Breast epithelium (tissue), 4 donors: ENCODE measurements around the gene TAF9B. TPM values are rescaled to one million over a fixed set of nuclear protein-coding genes. Genes with fewer than 3 reads are reported as not detected.
A peak's percentile ranks its signal among the peaks of the same experiment; 100 is the strongest.

Experiments used
- DNase-seq, 2 donors: peaks; one replicate each; pipeline ENCODE4 v3.0.0-alpha.2; 2019; ENCODE audit warnings: low spot score in 2 of 2
- H3K27ac ChIP-seq, 2 donors: fragments of 200-600 bp; sonication (generic) in 1 of 2; one replicate each; pipeline ENCODE4 v1.5.1; 2016 to 2019; ENCODE audit warnings: mild to moderate bottlenecking in 1 of 2
- H3K27me3 ChIP-seq, 2 donors: fragments of 200-600 bp; sonication (generic) in 1 of 2; one replicate each; pipeline versions ENCODE4 v1.5.1 to v1.6.0; 2017 to 2019; ENCODE audit warnings: control low read depth in 1 of 2, mild to moderate bottlenecking in 1 of 2
- H3K36me3 ChIP-seq: fragments of 200-600 bp; one replicate; pipeline ENCODE4 v1.5.1; 2019
- H3K4me1 ChIP-seq, 2 donors: fragments of 200-600 bp; sonication (generic); one replicate each; pipeline ENCODE4 v1.5.1; 2016 to 2019; ENCODE audit warnings: control low read depth in 1 of 2
- H3K4me3 ChIP-seq, 3 donors: fragments of 200-600 bp; sonication (generic); 1 replicate in 2 of 3; 2 replicates in 1 of 3; pipeline ENCODE4 v1.5.1; 2016 to 2019; ENCODE audit warnings: mild to moderate bottlenecking in 3 of 3, moderate library complexity in 2 of 3
- H3K9me3 ChIP-seq, 2 donors: fragments of 200-600 bp; sonication (generic) in 1 of 2; one replicate each; pipeline ENCODE4 v1.5.1; 2016 to 2019; ENCODE audit warnings: control low read depth in 1 of 2
- CTCF ChIP-seq, 3 donors: fragments of 450-650 bp; IDR thresholded peaks; one replicate each; pipeline ENCODE4 v1.5.1; 2016 to 2017; ENCODE audit warnings: antibody characterized with exemption in 3 of 3, mild to moderate bottlenecking in 3 of 3, moderate library complexity in 3 of 3
- POLR2A ChIP-seq: fragments of 450-650 bp; IDR thresholded peaks from one replicate; pipeline ENCODE4 v1.6.1; 2016; ENCODE audit warnings: antibody characterized with exemption, mild to moderate bottlenecking, moderate library complexity
- POLR2AphosphoS5 ChIP-seq, 3 donors: sonication (generic); formaldehyde crosslinking; IDR thresholded peaks; one replicate each; pipeline ENCODE4 v1.6.1; 2017; ENCODE audit warnings: antibody characterized with exemption in 3 of 3
- intact Hi-C: fragments of 100-400 bp; cut with DNase I; formaldehyde crosslinking; loops from one replicate; pipeline ENCODE4 v1.15.1; 2023; ENCODE audit warnings: low total_unique reads
- total RNA-seq, 3 donors: library from RNA; depleted of rRNA; stranded (reverse); fragments of >200 nt; gene quantifications; one replicate each; pipeline ENCODE4 v1.1.0, GENCODE V29; 2016

TAF9B gene
- total RNA-seq, 3 donors from 2014 or later = 24.8 to 40.8 (median 25.2) TPM

GRCh38 chrX:78109458-78109857, 30.0 kb downstream of the TAF9B start:
- DNase-seq = no peak
- Histone ChIP-seq H3K36me3 (no peaks in the 10 kb centered on the region), H3K4me3 (no peak overlapping the region), H3K4me1 (peaks cover 0 to 3% of the 10 kb centered on the region in 2 donors), H3K27me3 (peaks cover 0 to 5% of the 10 kb centered on the region in 2 donors), H3K9me3 (no peaks in the 10 kb centered on the region), H3K27ac (no peak overlapping the region)
- TF ChIP-seq CTCF (IDR thresholded peaks at IDR 0.05) = no peak
- no peak for TF ChIP-seq POLR2A
- TF ChIP-seq POLR2AphosphoS5 (IDR thresholded peaks at IDR 0.05) = no peak
- intact Hi-C loops = no loop called here

- DNase-seq = no peak
- Histone ChIP-seq H3K27ac (no peak overlapping the region), H3K9me3 (no peaks in the 10 kb centered on the region), H3K4me1 (peaks cover 0 to 3% of the 10 kb centered on the region in 2 donors), H3K4me3 (peak overlapping the region in 1 of 3 donors; percentile 78), H3K36me3 (no peaks in the 10 kb centered on the region), H3K27me3 (peaks cover 0 to 7% of the 10 kb centered on the region in 2 donors)
- no peak for TF ChIP-seq CTCF (IDR thresholded peaks at IDR 0.05)
- TF ChIP-seq POLR2AphosphoS5 (IDR thresholded peaks at IDR 0.05) = no peak
- no peak for TF ChIP-seq POLR2A
- intact Hi-C loops = no loop called here
Observed at GRCh38 chrX:78106651-78106986, 32.8 kb downstream of the TAF9B start.

- Histone ChIP-seq H3K36me3 (no peaks in the 10 kb centered on the region), H3K27ac (peak overlapping the region in 1 of 2 donors; percentile 15), H3K27me3 (peaks cover 0 to 7% of the 10 kb centered on the region in 2 donors), H3K4me3 (peak overlapping the region; percentile 72 to 78 (median 76)), H3K9me3 (no peaks in the 10 kb centered on the region), H3K4me1 (peaks cover 0 to 3% of the 10 kb centered on the region in 2 donors)
- no peak for DNase-seq
- intact Hi-C loops = no loop called here
- TF ChIP-seq POLR2A (no peak), CTCF (IDR thresholded peaks at IDR 0.05) (no peak), POLR2AphosphoS5 (IDR thresholded peaks at IDR 0.05) (no peak)
Observed at GRCh38 chrX:78105944-78106650, 33.4 kb downstream of the TAF9B start.

GRCh38 chrX:78104447-78105176, 34.8 kb downstream of the TAF9B start:
- Histone ChIP-seq H3K4me3 (peak overlapping the region; percentile 72 to 78 (median 76)), H3K36me3 (no peaks in the 10 kb centered on the region), H3K4me1 (peaks cover 0 to 3% of the 10 kb centered on the region in 2 donors), H3K27ac (peak overlapping the region; percentile 89 to 93), H3K9me3 (no peaks in the 10 kb centered on the region), H3K27me3 (peaks cover 0 to 22% of the 10 kb centered on the region in 2 donors)
- TF ChIP-seq CTCF (IDR thresholded peaks at IDR 0.05) (no peak), POLR2A (no peak), POLR2AphosphoS5 (IDR thresholded peaks at IDR 0.05) (no peak)
- intact Hi-C loops = no loop called here
- peak in 1 of 2 donors; percentile 23 for DNase-seq
